Natural killer cell (primary cell): Measurements from ENCODE around the gene KREMEN1. TPM values are rescaled to one million over a fixed set of nuclear protein-coding genes. Genes with fewer than 3 reads are reported as not detected.
A peak's percentile ranks its signal among the peaks of the same experiment; 100 is the strongest.

Source experiments
- ATAC-seq, 3 donors: fragments of 150-1000 bp in 2 of 3; fragments of 200-7000 bp in 1 of 3; cut with Tn5 transposase; 1 replicate in 1 of 3; 2 replicates in 2 of 3; pipeline ENCODE4 v1.10.0; 2021; ENCODE audit warnings: mild to moderate bottlenecking in 2 of 3, moderate library complexity in 2 of 3
- DNase-seq, 2 donors: peaks; one replicate each; pipeline versions ENCODE4 v3.0.0 to v3.0.0-alpha.2; 2013 to 2021; ENCODE audit warnings: mixed read lengths in 1 of 2
- H3K27ac ChIP-seq: one replicate; pipeline ENCODE4 v1.5.1; 2013; ENCODE audit warnings: mild to moderate bottlenecking, low read length
- H3K27me3 ChIP-seq: one replicate; pipeline ENCODE4 v1.6.1; 2013; ENCODE audit warnings: low read length; ENCODE audit not compliant: control insufficient read depth, insufficient read depth
- H3K36me3 ChIP-seq: one replicate; pipeline ENCODE4 v1.6.1; 2013; ENCODE audit warnings: low read length; ENCODE audit not compliant: control insufficient read depth, insufficient read depth
- H3K4me1 ChIP-seq: one replicate; pipeline ENCODE4 v1.6.1; 2013; ENCODE audit warnings: low read length; ENCODE audit not compliant: control insufficient read depth, insufficient read depth
- H3K4me3 ChIP-seq: one replicate; pipeline ENCODE4 v1.5.1; 2013; ENCODE audit warnings: low read length
- H3K9me3 ChIP-seq: one replicate; pipeline ENCODE4 v1.6.1; 2013; ENCODE audit warnings: low read length; ENCODE audit not compliant: control insufficient read depth, insufficient read depth
- H3K27ac Mint-ChIP-seq, 2 donors: one replicate each; pipeline ENCODE4 v1.8.0; 2022; ENCODE audit warnings: mild to moderate bottlenecking in 2 of 2, mixed read lengths in 2 of 2, moderate library complexity in 1 of 2
- H3K27me3 Mint-ChIP-seq, 2 donors: one replicate each; pipeline ENCODE4 v1.8.0; 2022; ENCODE audit warnings: low read depth in 2 of 2, mixed read lengths in 2 of 2
- H3K36me3 Mint-ChIP-seq: one replicate; pipeline ENCODE4 v1.8.0; 2022; ENCODE audit warnings: mixed read lengths
- H3K4me1 Mint-ChIP-seq, 2 donors: one replicate each; pipeline ENCODE4 v1.8.0; 2022; ENCODE audit warnings: mixed read lengths in 2 of 2
- H3K4me3 Mint-ChIP-seq: one replicate; pipeline ENCODE4 v1.8.0; 2022; ENCODE audit warnings: mild to moderate bottlenecking, moderate library complexity, mixed read lengths
- H3K9me3 Mint-ChIP-seq, 2 donors: one replicate each; pipeline ENCODE4 v1.8.0; 2022; ENCODE audit warnings: mixed read lengths in 2 of 2
- CTCF ChIP-seq: fragments of 200-600 bp; IDR thresholded peaks from one replicate; pipeline ENCODE4 v1.8.0; 2022; ENCODE audit warnings: antibody characterized with exemption
- WGBS: methylation state at CpG from one replicate; pipeline ENCODE4 v1.1.7; 2013; ENCODE audit warnings: missing lambda C conversion rate; ENCODE audit not compliant: insufficient coverage; 5-methylcytosine and 5-hydroxymethylcytosine counted together
- intact Hi-C: fragments of 100-400 bp; cut with micrococcal nuclease; formaldehyde crosslinking; loops from one replicate; pipeline ENCODE4 v1.14.2; 2022
- total RNA-seq, 4 donors: library from RNA; stranded (reverse); fragments of 120-200 nt in 1 of 4; gene quantifications; one replicate each; pipeline versions ENCODE4 v1.2.3 to v1.2.4, GENCODE V29; 2013 to 2022

KREMEN1 gene
- total RNA-seq, 3 donors from 2014 or later (not counting 1 experiment from before 2014, with no cell fraction given), result 0.23 TPM; not detected in 2

- Mint-ChIP-seq H3K27me3 (peaks cover 15 to 16% of the 10 kb centered on the region in 2 donors), H3K27ac (no peak overlapping the region), H3K4me3 (no peak overlapping the region), H3K4me1 (peaks cover 0 to 14% of the 10 kb centered on the region in 2 donors), H3K9me3 (no peaks in the 10 kb centered on the region), H3K36me3 (no peaks in the 10 kb centered on the region)
- H3K27ac ChIP-seq, result no peak overlapping the region
- ATAC-seq (peak; percentile 83 to 89 (median 87)), DNase-seq (peak; percentile 45 to 87)
- no peaks in the 10 kb centered on the region for H3K36me3 ChIP-seq
- peak; percentile 97 for TF ChIP-seq CTCF
- no peaks in the 10 kb centered on the region for H3K27me3 ChIP-seq
- intact Hi-C loops, result loop anchor here (1.0 to 10.0 kb wide), 3 partner anchors 185 to 1016 kb away; no protein-coding TSS in a partner anchor
- 42% methylated on average over 9 of the region's 9 CpGs for WGBS
- H3K9me3 ChIP-seq, result no peaks in the 10 kb centered on the region
- H3K4me1 ChIP-seq, result no peaks in the 10 kb centered on the region
- no peak overlapping the region for H3K4me3 ChIP-seq
These were observed 32.2 kb upstream of the KREMEN1 start for GRCh38 chr22:29040385-29041275.

GRCh38 chr22:29041408-29041807 is 31.4 kb upstream of the KREMEN1 start:
- H3K36me3 Mint-ChIP-seq, result no peaks in the 10 kb centered on the region
- no peak overlapping the region for H3K4me3 Mint-ChIP-seq
- Histone ChIP-seq H3K9me3 (no peaks in the 10 kb centered on the region), H3K27ac (no peak overlapping the region), H3K36me3 (no peaks in the 10 kb centered on the region), H3K4me3 (no peak overlapping the region), H3K27me3 (no peaks in the 10 kb centered on the region), H3K4me1 (no peaks in the 10 kb centered on the region)
- H3K9me3 Mint-ChIP-seq, result no peaks in the 10 kb centered on the region
- H3K27me3 Mint-ChIP-seq, result peaks cover 13 to 15% of the 10 kb centered on the region in 2 donors
- 30% methylated on average over 2 of the region's 2 CpGs for WGBS
- no peak overlapping the region for H3K27ac Mint-ChIP-seq
- ATAC-seq (no peak), DNase-seq (no peak)
- no peak for TF ChIP-seq CTCF
- peaks cover 0 to 14% of the 10 kb centered on the region in 2 donors for H3K4me1 Mint-ChIP-seq
- intact Hi-C loops, result loop anchor here (10.0 kb wide), 1 partner anchor 1017 kb away; no protein-coding TSS in a partner anchor

- WGBS, result 96% methylated on average over 6 of the region's 7 CpGs
- Mint-ChIP-seq H3K9me3 (no peaks in the 10 kb centered on the region), H3K4me3 (no peak overlapping the region), H3K27me3 (peaks cover 8 to 15% of the 10 kb centered on the region in 2 donors), H3K36me3 (no peaks in the 10 kb centered on the region), H3K4me1 (no peaks in the 10 kb centered on the region), H3K27ac (no peak overlapping the region)
- Histone ChIP-seq H3K4me1 (no peaks in the 10 kb centered on the region), H3K27me3 (no peaks in the 10 kb centered on the region), H3K36me3 (no peaks in the 10 kb centered on the region), H3K4me3 (no peak overlapping the region), H3K9me3 (no peaks in the 10 kb centered on the region), H3K27ac (no peak overlapping the region)
- ATAC-seq (no peak), DNase-seq (no peak)
- intact Hi-C loops, result loop anchor here (10.0 kb wide), 1 partner anchor 1019 kb away; no protein-coding TSS in a partner anchor
- no peak for TF ChIP-seq CTCF
These were observed 28.8 kb upstream of the KREMEN1 start for GRCh38 chr22:29043906-29044575.
